HG03469 (cell line): Measurements from ENCODE around the gene TSPO.

Experiments
- ATAC-seq: cut with Tn5 transposase; IDR thresholded peaks from one replicate; pipeline ENCODE4 v1.9.1; 2021; ENCODE audit warnings: mild to moderate bottlenecking, moderate library complexity, moderate number of reproducible peaks; ENCODE audit not compliant: unreplicated experiment

The TSPO gene

GRCh38 chr22:43174941-43175531 lies 23.7 kb downstream of the TSPO start:
- ATAC-seq: no peak

GRCh38 chr22:43176090-43176489 lies 24.7 kb downstream of the TSPO start:
- ATAC-seq: no peak

GRCh38 chr22:43177479-43177878 lies 26.1 kb downstream of the TSPO start:
- no peak for ATAC-seq

GRCh38 chr22:43179146-43179910 lies 28.0 kb downstream of the TSPO start:
- ATAC-seq: no peak

GRCh38 chr22:43179911-43180195 lies 28.5 kb downstream of the TSPO start:
- ATAC-seq: no peak

GRCh38 chr22:43180670-43181069 lies 29.3 kb downstream of the TSPO start:
- no peak for ATAC-seq

GRCh38 chr22:43181321-43182076 lies 30.1 kb downstream of the TSPO start:
- no peak for ATAC-seq

- no peak for ATAC-seq
These were observed 30.8 kb downstream of the TSPO start for GRCh38 chr22:43182118-43182517.

GRCh38 chr22:43182726-43183125 lies 31.4 kb downstream of the TSPO start:
- no peak for ATAC-seq

GRCh38 chr22:43183496-43184277 lies 32.3 kb downstream of the TSPO start:
- ATAC-seq: no peak

GRCh38 chr22:43185860-43186261 lies 34.5 kb downstream of the TSPO start:
- no peak for ATAC-seq

GRCh38 chr22:43186272-43187170 lies 35.2 kb downstream of the TSPO start, which contains the start of gene TTLL12:
Gene TTLL12 (minus strand): TSS chr22:43187134. CDS start chr22:43187069, 65 bp downstream.
- no peak for ATAC-seq

GRCh38 chr22:43187171-43188099 lies 36.1 kb downstream of the TSPO start:
- peak; percentile 66 for ATAC-seq

GRCh38 chr22:43188829-43189545 lies 37.6 kb downstream of the TSPO start:
- ATAC-seq: no peak

GRCh38 chr22:43191831-43192230 lies 40.5 kb downstream of the TSPO start:
- ATAC-seq: no peak

GRCh38 chr22:43197271-43197941 lies 46.0 kb downstream of the TSPO start:
- no peak for ATAC-seq

- no peak for ATAC-seq
These were observed 46.8 kb downstream of the TSPO start for GRCh38 chr22:43198126-43198525.

- ATAC-seq: no peak
These were observed 47.6 kb downstream of the TSPO start for GRCh38 chr22:43198936-43199335.
